Subcutaneous abdominal adipose tissue (tissue), 5 donors: ENCODE measurements around the gene JMJD7.

ENCODE experiments used
- H3K27ac ChIP-seq: one replicate; pipeline ENCODE4 v1.7.0; 2013; ENCODE audit warnings: low read depth, mild to moderate bottlenecking, inconsistent platforms, low read length, moderate library complexity
- H3K27me3 ChIP-seq, 5 donors: one replicate each; pipeline ENCODE4 v1.7.0; 2013; ENCODE audit warnings: low read length in 5 of 5, inconsistent platforms in 1 of 5; ENCODE audit not compliant: control insufficient read depth in 5 of 5, insufficient read depth in 4 of 5
- H3K36me3 ChIP-seq, 5 donors: one replicate each; pipeline ENCODE4 v1.7.0; 2013; ENCODE audit warnings: low read length in 5 of 5; ENCODE audit not compliant: control insufficient read depth in 5 of 5, insufficient read depth in 5 of 5
- H3K4me1 ChIP-seq, 5 donors: one replicate each; pipeline ENCODE4 v1.7.0; 2013; ENCODE audit warnings: low read length in 5 of 5, mild to moderate bottlenecking in 3 of 5, moderate library complexity in 1 of 5; ENCODE audit not compliant: control insufficient read depth in 5 of 5, insufficient read depth in 5 of 5
- H3K4me3 ChIP-seq, 5 donors: one replicate each; pipeline ENCODE4 v1.7.0; 2013; ENCODE audit warnings: low read length in 5 of 5, low read depth in 1 of 5
- H3K9ac ChIP-seq, 5 donors: one replicate each; pipeline ENCODE4 v1.7.0; 2013; ENCODE audit warnings: low read length in 5 of 5, mild to moderate bottlenecking in 4 of 5, moderate library complexity in 3 of 5
- H3K9me3 ChIP-seq, 5 donors: one replicate each; pipeline ENCODE4 v1.7.0; 2013; ENCODE audit warnings: low read length in 5 of 5; ENCODE audit not compliant: control insufficient read depth in 5 of 5
- donor health status: healthy.
- donor health status: healthy.
- donor health status: healthy.
- donor health status: healthy.
- donor health status: healthy.

Gene JMJD7

DNA sequence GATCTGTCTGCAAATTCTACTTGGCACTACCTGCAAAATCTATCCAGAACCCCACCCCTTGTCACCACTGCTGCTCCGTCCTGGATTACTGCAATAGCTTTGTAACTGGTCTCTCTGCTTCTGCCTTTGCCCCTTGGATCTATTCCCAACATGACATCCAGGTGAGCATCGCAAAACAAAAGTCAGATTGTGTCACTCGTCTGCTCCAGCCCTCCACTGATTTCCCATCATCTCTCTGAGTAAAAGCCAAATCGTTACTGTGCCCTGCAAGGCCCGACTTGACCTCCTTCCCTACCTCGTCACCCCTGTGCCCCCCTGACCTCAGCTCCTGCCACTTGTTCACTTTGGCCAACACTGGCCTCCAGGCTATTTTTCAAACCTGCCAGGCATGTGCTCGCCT is 56.6 kb downstream of the JMJD7 start:
- no peak overlapping the region for H3K9ac ChIP-seq
- H3K4me1 ChIP-seq: peaks cover 0 to 15% (median 7%) of the 10 kb centered on the region in 5 donors
- H3K9me3 ChIP-seq: no peaks in the 10 kb centered on the region
- no peak overlapping the region for H3K27ac ChIP-seq
- H3K27me3 ChIP-seq: peaks cover 0 to 5% (median 3%) of the 10 kb centered on the region in 5 donors
- H3K4me3 ChIP-seq: no peak overlapping the region
- peaks cover 0 to 3% (median 0%) of the 10 kb centered on the region in 5 donors for H3K36me3 ChIP-seq

- no peak overlapping the region for H3K27ac ChIP-seq
- no peak overlapping the region for H3K9ac ChIP-seq
- H3K4me3 ChIP-seq: no peak overlapping the region
- H3K4me1 ChIP-seq: peaks cover 0 to 15% (median 7%) of the 10 kb centered on the region in 5 donors
- H3K27me3 ChIP-seq: peaks cover 0 to 5% (median 2%) of the 10 kb centered on the region in 5 donors
- peaks cover 0 to 3% (median 0%) of the 10 kb centered on the region in 5 donors for H3K36me3 ChIP-seq
- H3K9me3 ChIP-seq: no peaks in the 10 kb centered on the region
These were observed 57.4 kb downstream of the JMJD7 start for GRCh38 chr15:41885321-41885720.

- Histone ChIP-seq H3K4me1 (peaks cover 0 to 15% (median 7%) of the 10 kb centered on the region in 5 donors), H3K4me3 (no peak overlapping the region), H3K27ac (no peak overlapping the region), H3K9ac (no peak overlapping the region), H3K9me3 (no peaks in the 10 kb centered on the region), H3K27me3 (peaks cover 0 to 5% (median 0%) of the 10 kb centered on the region in 5 donors), H3K36me3 (peaks cover 0 to 3% (median 0%) of the 10 kb centered on the region in 5 donors)
These were observed 57.9 kb downstream of the JMJD7 start for GRCh38 chr15:41885841-41886240.

DNA sequence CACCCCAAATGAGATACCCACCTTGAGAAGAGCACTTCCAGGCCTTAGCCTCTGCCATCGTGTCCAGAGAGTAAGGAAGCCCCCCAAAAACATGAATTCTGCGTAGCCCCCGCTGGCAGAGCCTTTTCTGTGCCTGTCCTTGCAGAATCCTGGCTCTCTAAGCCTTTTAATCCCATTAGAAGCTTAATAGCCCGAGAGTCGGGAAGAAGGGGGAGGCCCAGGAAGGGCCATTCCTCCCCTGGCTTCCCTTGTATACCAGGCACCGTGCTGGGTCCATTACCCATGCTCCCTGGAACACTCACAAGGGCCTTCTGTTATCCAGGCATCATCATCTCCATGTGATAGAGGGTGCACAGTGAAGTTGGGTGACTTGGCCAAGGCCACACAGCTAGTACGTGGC is 58.8 kb downstream of the JMJD7 start:
- Histone ChIP-seq H3K9me3 (no peaks in the 10 kb centered on the region), H3K36me3 (peaks cover 0 to 3% (median 0%) of the 10 kb centered on the region in 5 donors), H3K27ac (no peak overlapping the region), H3K9ac (no peak overlapping the region), H3K4me1 (peaks cover 0 to 10% (median 2%) of the 10 kb centered on the region in 5 donors), H3K27me3 (no peaks in the 10 kb centered on the region), H3K4me3 (no peak overlapping the region)

- peaks cover 0 to 7% (median 2%) of the 10 kb centered on the region in 5 donors for H3K4me1 ChIP-seq
- no peak overlapping the region for H3K9ac ChIP-seq
- no peak overlapping the region for H3K27ac ChIP-seq
- no peaks in the 10 kb centered on the region for H3K9me3 ChIP-seq
- H3K4me3 ChIP-seq: no peak overlapping the region
- H3K27me3 ChIP-seq: no peaks in the 10 kb centered on the region
- H3K36me3 ChIP-seq: peaks cover 0 to 3% (median 0%) of the 10 kb centered on the region in 5 donors
These were observed 59.3 kb downstream of the JMJD7 start for GRCh38 chr15:41887161-41887560.
